ENCODE results near the gene MARCHF4.

GRCh38 chr2:216392018-216392562, 19.8 kb upstream of the MARCHF4 start:
- TF ChIP-seq CTCF (conservative IDR thresholded peaks at IDR 0.05): no peak
- TF ChIP-seq EZH2 (IDR thresholded peaks at IDR 0.05; ENCODE audit: low read depth): no peak

All from PC-9 (cell line).